Keratinocyte (primary cell): ENCODE measurements around the gene IGSF8.

Experiments
- EZH2 ChIP-seq: IDR thresholded peaks from one replicate; pipeline ENCODE4 v1.6.1; 2012; ENCODE audit warnings: inconsistent platforms, mild to moderate bottlenecking, low read length, moderate library complexity
- TF ChIP-seq, protein P1 (sequence below), 3 experiments: IDR thresholded peaks in 1 of 3; conservative IDR thresholded peaks in 1 of 3; optimal IDR thresholded peaks in 1 of 3; 2 replicates in 2 of 3; 3 replicates in 1 of 3; pipeline versions ENCODE3 to v1.5.1; 2011; ENCODE audit warnings: low read length in 3 of 3, mild to moderate bottlenecking in 3 of 3, moderate library complexity in 2 of 3, control low read depth in 1 of 3, inconsistent platforms in 1 of 3; ENCODE audit not compliant: insufficient read depth in 2 of 3; ENCODE audit errors: extremely low read depth in 1 of 3

DNA sequence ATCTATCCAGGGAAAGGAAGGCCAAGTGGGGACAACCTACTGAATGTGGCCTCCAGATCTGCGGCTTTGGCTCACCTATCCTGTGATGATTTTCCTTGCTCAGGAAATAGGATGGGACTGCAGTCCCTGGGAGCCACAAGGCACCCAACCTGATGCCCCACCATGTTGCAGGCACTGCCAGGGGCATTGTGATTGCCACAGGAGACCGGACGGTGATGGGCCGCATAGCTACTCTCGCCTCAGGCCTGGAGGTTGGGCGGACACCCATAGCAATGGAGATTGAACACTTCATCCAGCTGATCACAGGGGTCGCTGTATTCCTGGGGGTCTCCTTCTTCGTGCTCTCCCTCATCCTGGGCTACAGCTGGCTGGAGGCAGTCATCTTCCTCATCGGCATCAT lies 29.0 kb upstream of the IGSF8 start:
- TF ChIP-seq, protein P1, sequence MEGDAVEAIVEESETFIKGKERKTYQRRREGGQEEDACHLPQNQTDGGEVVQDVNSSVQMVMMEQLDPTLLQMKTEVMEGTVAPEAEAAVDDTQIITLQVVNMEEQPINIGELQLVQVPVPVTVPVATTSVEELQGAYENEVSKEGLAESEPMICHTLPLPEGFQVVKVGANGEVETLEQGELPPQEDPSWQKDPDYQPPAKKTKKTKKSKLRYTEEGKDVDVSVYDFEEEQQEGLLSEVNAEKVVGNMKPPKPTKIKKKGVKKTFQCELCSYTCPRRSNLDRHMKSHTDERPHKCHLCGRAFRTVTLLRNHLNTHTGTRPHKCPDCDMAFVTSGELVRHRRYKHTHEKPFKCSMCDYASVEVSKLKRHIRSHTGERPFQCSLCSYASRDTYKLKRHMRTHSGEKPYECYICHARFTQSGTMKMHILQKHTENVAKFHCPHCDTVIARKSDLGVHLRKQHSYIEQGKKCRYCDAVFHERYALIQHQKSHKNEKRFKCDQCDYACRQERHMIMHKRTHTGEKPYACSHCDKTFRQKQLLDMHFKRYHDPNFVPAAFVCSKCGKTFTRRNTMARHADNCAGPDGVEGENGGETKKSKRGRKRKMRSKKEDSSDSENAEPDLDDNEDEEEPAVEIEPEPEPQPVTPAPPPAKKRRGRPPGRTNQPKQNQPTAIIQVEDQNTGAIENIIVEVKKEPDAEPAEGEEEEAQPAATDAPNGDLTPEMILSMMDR (optimal IDR thresholded peaks at IDR 0.05 in 1 of 3, IDR thresholded peaks at IDR 0.05 in 1 of 3, conservative IDR thresholded peaks at IDR 0.05 in 1 of 3; ENCODE audit: extremely low read depth in 1 of 3, insufficient read depth in 2 of 3, low read length in 3 of 3), result no peak
- no peak for TF ChIP-seq EZH2
